ENCODE results near the gene MMD.
"Not testable (repeated sequence)": the region's sequence is repeated elsewhere in the genome, so short reads cannot be mapped to it uniquely, and the experiment has no call there.

DNA sequence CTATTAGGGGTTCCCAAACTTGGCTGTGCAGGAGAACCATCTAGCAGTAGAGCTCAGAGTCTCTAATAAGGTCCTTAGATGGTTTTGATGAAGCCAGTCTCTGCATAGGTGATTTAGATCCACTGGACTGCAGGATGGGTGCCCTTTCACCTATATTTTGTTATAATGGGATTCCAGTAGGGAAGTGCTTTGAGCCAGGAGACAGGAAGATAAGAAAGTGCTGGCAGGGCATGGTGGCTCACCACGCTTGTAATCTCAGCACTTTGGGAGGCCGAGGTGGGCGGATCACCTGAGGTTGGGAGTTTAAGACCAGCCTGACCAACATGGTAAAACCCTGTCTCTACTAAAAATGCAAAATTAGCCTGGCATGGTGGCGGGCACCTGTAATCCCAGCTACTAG, 44.1 kb upstream of the MMD start:
- TF ChIP-seq, protein P1, sequence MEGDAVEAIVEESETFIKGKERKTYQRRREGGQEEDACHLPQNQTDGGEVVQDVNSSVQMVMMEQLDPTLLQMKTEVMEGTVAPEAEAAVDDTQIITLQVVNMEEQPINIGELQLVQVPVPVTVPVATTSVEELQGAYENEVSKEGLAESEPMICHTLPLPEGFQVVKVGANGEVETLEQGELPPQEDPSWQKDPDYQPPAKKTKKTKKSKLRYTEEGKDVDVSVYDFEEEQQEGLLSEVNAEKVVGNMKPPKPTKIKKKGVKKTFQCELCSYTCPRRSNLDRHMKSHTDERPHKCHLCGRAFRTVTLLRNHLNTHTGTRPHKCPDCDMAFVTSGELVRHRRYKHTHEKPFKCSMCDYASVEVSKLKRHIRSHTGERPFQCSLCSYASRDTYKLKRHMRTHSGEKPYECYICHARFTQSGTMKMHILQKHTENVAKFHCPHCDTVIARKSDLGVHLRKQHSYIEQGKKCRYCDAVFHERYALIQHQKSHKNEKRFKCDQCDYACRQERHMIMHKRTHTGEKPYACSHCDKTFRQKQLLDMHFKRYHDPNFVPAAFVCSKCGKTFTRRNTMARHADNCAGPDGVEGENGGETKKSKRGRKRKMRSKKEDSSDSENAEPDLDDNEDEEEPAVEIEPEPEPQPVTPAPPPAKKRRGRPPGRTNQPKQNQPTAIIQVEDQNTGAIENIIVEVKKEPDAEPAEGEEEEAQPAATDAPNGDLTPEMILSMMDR (IDR thresholded peaks at IDR 0.05) = not testable (repeated sequence)
- TF ChIP-seq POLR2A (IDR thresholded peaks at IDR 0.05) = not testable (repeated sequence)
